ENCODE results near the gene ITM2B. TPM values are rescaled to one million over a fixed set of nuclear protein-coding genes. Genes with fewer than 3 reads are reported as not detected.

The ITM2B gene
- total and polyA plus RNA-seq, 2 experiments from 2014 or later: 139 to 318 TPM

DNA sequence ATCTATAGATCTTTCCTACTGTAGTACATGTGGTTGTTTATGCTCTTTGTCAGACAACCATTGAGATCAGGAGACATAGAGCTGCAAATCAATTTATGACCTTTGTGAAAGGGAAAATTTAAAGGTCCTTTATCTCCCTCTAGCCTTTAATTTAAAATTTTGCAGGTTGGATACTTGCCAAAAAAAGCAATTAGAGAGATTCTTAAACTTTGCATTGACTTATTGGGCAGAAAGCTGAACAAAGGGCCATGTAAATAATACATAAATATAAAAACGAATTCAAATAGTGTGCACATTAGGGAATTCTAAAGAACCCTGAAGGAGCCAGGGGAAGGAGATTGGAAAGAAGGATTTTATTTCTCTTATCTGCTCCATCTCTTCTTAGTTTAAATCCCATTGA is 48.5 kb downstream of the ITM2B start (continued):
- TF ChIP-seq, protein P1, sequence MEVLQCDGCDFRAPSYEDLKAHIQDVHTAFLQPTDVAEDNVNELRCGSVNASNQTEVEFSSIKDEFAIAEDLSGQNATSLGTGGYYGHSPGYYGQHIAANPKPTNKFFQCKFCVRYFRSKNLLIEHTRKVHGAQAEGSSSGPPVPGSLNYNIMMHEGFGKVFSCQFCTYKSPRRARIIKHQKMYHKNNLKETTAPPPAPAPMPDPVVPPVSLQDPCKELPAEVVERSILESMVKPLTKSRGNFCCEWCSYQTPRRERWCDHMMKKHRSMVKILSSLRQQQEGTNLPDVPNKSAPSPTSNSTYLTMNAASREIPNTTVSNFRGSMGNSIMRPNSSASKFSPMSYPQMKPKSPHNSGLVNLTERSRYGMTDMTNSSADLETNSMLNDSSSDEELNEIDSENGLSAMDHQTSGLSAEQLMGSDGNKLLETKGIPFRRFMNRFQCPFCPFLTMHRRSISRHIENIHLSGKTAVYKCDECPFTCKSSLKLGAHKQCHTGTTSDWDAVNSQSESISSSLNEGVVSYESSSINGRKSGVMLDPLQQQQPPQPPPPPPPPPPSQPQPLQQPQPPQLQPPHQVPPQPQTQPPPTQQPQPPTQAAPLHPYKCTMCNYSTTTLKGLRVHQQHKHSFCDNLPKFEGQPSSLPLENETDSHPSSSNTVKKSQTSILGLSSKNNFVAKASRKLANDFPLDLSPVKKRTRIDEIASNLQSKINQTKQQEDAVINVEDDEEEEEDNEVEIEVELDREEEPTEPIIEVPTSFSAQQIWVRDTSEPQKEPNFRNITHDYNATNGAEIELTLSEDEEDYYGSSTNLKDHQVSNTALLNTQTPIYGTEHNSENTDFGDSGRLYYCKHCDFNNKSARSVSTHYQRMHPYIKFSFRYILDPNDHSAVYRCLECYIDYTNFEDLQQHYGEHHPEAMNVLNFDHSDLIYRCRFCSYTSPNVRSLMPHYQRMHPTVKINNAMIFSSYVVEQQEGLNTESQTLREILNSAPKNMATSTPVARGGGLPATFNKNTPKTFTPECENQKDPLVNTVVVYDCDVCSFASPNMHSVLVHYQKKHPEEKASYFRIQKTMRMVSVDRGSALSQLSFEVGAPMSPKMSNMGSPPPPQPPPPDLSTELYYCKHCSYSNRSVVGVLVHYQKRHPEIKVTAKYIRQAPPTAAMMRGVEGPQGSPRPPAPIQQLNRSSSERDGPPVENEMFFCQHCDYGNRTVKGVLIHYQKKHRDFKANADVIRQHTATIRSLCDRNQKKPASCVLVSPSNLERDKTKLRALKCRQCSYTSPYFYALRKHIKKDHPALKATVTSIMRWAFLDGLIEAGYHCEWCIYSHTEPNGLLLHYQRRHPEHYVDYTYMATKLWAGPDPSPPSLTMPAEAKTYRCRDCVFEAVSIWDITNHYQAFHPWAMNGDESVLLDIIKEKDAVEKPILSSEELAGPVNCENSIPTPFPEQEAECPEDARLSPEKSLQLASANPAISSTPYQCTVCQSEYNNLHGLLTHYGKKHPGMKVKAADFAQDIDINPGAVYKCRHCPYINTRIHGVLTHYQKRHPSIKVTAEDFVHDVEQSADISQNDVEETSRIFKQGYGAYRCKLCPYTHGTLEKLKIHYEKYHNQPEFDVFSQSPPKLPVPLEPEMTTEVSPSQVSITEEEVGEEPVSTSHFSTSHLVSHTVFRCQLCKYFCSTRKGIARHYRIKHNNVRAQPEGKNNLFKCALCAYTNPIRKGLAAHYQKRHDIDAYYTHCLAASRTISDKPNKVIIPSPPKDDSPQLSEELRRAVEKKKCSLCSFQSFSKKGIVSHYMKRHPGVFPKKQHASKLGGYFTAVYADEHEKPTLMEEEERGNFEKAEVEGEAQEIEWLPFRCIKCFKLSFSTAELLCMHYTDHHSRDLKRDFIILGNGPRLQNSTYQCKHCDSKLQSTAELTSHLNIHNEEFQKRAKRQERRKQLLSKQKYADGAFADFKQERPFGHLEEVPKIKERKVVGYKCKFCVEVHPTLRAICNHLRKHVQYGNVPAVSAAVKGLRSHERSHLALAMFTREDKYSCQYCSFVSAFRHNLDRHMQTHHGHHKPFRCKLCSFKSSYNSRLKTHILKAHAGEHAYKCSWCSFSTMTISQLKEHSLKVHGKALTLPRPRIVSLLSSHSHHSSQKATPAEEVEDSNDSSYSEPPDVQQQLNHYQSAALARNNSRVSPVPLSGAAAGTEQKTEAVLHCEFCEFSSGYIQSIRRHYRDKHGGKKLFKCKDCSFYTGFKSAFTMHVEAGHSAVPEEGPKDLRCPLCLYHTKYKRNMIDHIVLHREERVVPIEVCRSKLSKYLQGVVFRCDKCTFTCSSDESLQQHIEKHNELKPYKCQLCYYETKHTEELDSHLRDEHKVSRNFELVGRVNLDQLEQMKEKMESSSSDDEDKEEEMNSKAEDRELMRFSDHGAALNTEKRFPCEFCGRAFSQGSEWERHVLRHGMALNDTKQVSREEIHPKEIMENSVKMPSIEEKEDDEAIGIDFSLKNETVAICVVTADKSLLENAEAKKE (CRISPR knock-in tag; IDR thresholded peaks at IDR 0.05): no peak
- TF ChIP-seq, protein P2, sequence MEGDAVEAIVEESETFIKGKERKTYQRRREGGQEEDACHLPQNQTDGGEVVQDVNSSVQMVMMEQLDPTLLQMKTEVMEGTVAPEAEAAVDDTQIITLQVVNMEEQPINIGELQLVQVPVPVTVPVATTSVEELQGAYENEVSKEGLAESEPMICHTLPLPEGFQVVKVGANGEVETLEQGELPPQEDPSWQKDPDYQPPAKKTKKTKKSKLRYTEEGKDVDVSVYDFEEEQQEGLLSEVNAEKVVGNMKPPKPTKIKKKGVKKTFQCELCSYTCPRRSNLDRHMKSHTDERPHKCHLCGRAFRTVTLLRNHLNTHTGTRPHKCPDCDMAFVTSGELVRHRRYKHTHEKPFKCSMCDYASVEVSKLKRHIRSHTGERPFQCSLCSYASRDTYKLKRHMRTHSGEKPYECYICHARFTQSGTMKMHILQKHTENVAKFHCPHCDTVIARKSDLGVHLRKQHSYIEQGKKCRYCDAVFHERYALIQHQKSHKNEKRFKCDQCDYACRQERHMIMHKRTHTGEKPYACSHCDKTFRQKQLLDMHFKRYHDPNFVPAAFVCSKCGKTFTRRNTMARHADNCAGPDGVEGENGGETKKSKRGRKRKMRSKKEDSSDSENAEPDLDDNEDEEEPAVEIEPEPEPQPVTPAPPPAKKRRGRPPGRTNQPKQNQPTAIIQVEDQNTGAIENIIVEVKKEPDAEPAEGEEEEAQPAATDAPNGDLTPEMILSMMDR (conservative IDR thresholded peaks at IDR 0.05; ENCODE audit: low read depth in 2 of 2): no peak

DNA sequence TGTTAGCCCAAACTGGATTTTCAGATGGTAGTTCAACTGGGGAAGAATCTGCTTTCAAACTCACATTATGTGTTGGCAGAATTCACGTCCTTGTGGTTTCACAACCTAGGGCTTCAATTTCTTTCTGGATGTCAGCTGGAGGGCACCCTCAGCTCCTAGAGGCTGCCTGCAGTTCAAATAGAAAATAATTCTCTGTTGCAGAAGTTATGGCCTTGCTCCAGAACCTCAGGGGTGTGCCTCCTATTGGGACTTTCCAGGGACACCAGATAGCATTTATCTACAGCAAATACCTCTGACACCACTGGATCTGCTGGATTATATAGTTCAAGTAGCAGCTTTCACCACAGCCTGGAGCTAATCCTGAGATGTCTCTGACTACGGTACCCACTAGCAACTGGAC is 58.7 kb downstream of the ITM2B start:
- no peak overlapping the region for H3K27ac Mint-ChIP-seq
- TF ChIP-seq EZH2phosphoT487 (IDR thresholded peaks at IDR 0.05; ENCODE audit: unreplicated experiment) (no peak), EZH2 (IDR thresholded peaks at IDR 0.05; ENCODE audit: low read depth, unreplicated experiment) (no peak)
- TF ChIP-seq, protein P3, sequence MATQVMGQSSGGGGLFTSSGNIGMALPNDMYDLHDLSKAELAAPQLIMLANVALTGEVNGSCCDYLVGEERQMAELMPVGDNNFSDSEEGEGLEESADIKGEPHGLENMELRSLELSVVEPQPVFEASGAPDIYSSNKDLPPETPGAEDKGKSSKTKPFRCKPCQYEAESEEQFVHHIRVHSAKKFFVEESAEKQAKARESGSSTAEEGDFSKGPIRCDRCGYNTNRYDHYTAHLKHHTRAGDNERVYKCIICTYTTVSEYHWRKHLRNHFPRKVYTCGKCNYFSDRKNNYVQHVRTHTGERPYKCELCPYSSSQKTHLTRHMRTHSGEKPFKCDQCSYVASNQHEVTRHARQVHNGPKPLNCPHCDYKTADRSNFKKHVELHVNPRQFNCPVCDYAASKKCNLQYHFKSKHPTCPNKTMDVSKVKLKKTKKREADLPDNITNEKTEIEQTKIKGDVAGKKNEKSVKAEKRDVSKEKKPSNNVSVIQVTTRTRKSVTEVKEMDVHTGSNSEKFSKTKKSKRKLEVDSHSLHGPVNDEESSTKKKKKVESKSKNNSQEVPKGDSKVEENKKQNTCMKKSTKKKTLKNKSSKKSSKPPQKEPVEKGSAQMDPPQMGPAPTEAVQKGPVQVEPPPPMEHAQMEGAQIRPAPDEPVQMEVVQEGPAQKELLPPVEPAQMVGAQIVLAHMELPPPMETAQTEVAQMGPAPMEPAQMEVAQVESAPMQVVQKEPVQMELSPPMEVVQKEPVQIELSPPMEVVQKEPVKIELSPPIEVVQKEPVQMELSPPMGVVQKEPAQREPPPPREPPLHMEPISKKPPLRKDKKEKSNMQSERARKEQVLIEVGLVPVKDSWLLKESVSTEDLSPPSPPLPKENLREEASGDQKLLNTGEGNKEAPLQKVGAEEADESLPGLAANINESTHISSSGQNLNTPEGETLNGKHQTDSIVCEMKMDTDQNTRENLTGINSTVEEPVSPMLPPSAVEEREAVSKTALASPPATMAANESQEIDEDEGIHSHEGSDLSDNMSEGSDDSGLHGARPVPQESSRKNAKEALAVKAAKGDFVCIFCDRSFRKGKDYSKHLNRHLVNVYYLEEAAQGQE (IDR thresholded peaks at IDR 0.05; ENCODE audit: unreplicated experiment): no peak

More for the DNA sequence above, 58.7 kb downstream of the ITM2B start:
- peaks cover 4% of the 10 kb centered on the region for H3K27me3 Mint-ChIP-seq (ENCODE audit: insufficient read depth, low read depth, poor library complexity)
- ATAC-seq: no peak
- Histone ChIP-seq H2AFZ (no peak overlapping the region), H3F3A (replicated peaks; ENCODE audit: low read depth) (no peaks in the 10 kb centered on the region), H3K4me3 (no peak overlapping the region), H4K20me1 (replicated peaks; ENCODE audit: insufficient read depth) (no peaks in the 10 kb centered on the region), H3K27me3 (ENCODE audit: insufficient read depth) (no peaks in the 10 kb centered on the region), H3K4me1 (ENCODE audit: insufficient read depth) (no peaks in the 10 kb centered on the region), H3K27ac (ENCODE audit: low read depth) (no peak overlapping the region), H3K9me2 (ENCODE audit: insufficient read depth) (peaks cover 6% of the 10 kb centered on the region; the same call in 1 of the 2 replicates), H3K4me2 (no peak overlapping the region), H3K36me3 (ENCODE audit: insufficient read depth) (no peaks in the 10 kb centered on the region), H3K79me2 (replicated peaks; ENCODE audit: insufficient read depth) (no peaks in the 10 kb centered on the region)
- H3K4me3 Mint-ChIP-seq: no peak overlapping the region
- no peaks in the 10 kb centered on the region for H3K36me3 Mint-ChIP-seq (ENCODE audit: low read depth)
- no peaks in the 10 kb centered on the region for H3K9me3 Mint-ChIP-seq
- no peak for DNase-seq (ENCODE audit: low spot score)
- no peaks in the 10 kb centered on the region for H3K4me1 Mint-ChIP-seq

Measured in GM23338 (cell line).